ENCODE results near the gene SEMA3A.
"Not testable (repeated sequence)": the region's sequence is repeated elsewhere in the genome, so short reads cannot be mapped to it uniquely, and the experiment has no call there.

The SEMA3A gene

GRCh38 chr7:84107259-84107658, 87.3 kb downstream of the SEMA3A start:
- DNase-seq, result no peak

- no peak for DNase-seq
These were observed 88.3 kb downstream of the SEMA3A start for GRCh38 chr7:84106291-84106690.

- no peak for DNase-seq
These were observed 89.0 kb downstream of the SEMA3A start for GRCh38 chr7:84105586-84105985.

GRCh38 chr7:84104826-84105225, 89.8 kb downstream of the SEMA3A start:
- DNase-seq, result no peak

- no peak for DNase-seq
These were observed 92.4 kb downstream of the SEMA3A start for GRCh38 chr7:84102213-84102612.

GRCh38 chr7:84100866-84101265, 93.7 kb downstream of the SEMA3A start:
- no peak for DNase-seq

- no peak for DNase-seq
These were observed 98.6 kb downstream of the SEMA3A start for GRCh38 chr7:84095971-84096370.

- DNase-seq, result peak; percentile 39
These were observed 102.4 kb downstream of the SEMA3A start for GRCh38 chr7:84092207-84092606.

GRCh38 chr7:84091318-84091717, 103.3 kb downstream of the SEMA3A start:
- DNase-seq, result no peak

- DNase-seq, result peak; percentile 5
These were observed 105.8 kb downstream of the SEMA3A start for GRCh38 chr7:84088802-84089201.

- DNase-seq, result no peak
These were observed 108.6 kb downstream of the SEMA3A start for GRCh38 chr7:84085998-84086397.

GRCh38 chr7:84085147-84085546, 109.4 kb downstream of the SEMA3A start:
- no peak for DNase-seq

- no peak for DNase-seq
These were observed 110.7 kb downstream of the SEMA3A start for GRCh38 chr7:84083846-84084245.

- DNase-seq, result no peak
These were observed 112.5 kb downstream of the SEMA3A start for GRCh38 chr7:84081973-84082522.

- no peak for DNase-seq
These were observed 117.3 kb downstream of the SEMA3A start for GRCh38 chr7:84077336-84077735.

- DNase-seq, result peak; percentile 2
These were observed 118.4 kb downstream of the SEMA3A start for GRCh38 chr7:84076219-84076618.

- no peak for DNase-seq
These were observed 121.3 kb downstream of the SEMA3A start for GRCh38 chr7:84073186-84073875.

- DNase-seq, result no peak
These were observed 123.8 kb downstream of the SEMA3A start for GRCh38 chr7:84070770-84071169.

- DNase-seq, result no peak
These were observed 124.5 kb downstream of the SEMA3A start for GRCh38 chr7:84069999-84070500.

- no peak for DNase-seq
These were observed 125.6 kb downstream of the SEMA3A start for GRCh38 chr7:84069033-84069432.

GRCh38 chr7:84062489-84062901, 132.1 kb downstream of the SEMA3A start:
- DNase-seq, result not testable (repeated sequence)

GRCh38 chr7:84060760-84061261, 133.8 kb downstream of the SEMA3A start:
- DNase-seq, result no peak

- DNase-seq, result no peak
These were observed 134.6 kb downstream of the SEMA3A start for GRCh38 chr7:84060000-84060399.

- DNase-seq, result no peak
These were observed 136.1 kb downstream of the SEMA3A start for GRCh38 chr7:84058311-84059076.
